Measurements from ENCODE around the gene HBQ1. TPM values are rescaled to one million over a fixed set of nuclear protein-coding genes. Genes with fewer than 3 reads are reported as not detected.
A peak's percentile ranks its signal among the peaks of the same experiment; 100 is the strongest.
"Not testable (repeated sequence)": the region's sequence is repeated elsewhere in the genome, so short reads cannot be mapped to it uniquely, and the experiment has no call there.

The HBQ1 gene
- total and polyA plus RNA-seq, 7 donors: 0.19 TPM; not detected in 6

- WGBS, 2 donors: 81 to 88% methylated on average over 13 of the region's 13 CpGs
- intact Hi-C loops (cut with DNase I): no loop called here
These were observed 17.8 kb upstream of the HBQ1 start for GRCh38 chr16:162271-162991.

GRCh38 chr16:163139-163538, 17.1 kb upstream of the HBQ1 start:
- H3K4me3 ChIP-seq; DNase-seq; H3K9me3 ChIP-seq; H3K27ac ChIP-seq; intact Hi-C loops (cut with DNase I); H3K36me3 ChIP-seq: not testable (repeated sequence)
- Histone ChIP-seq H3K27me3 (peaks cover 32 to 45% (median 36%) of the 10 kb centered on the region in 3 donors), H3K4me1 (peaks cover 0 to 19% (median 17%) of the 10 kb centered on the region in 4 donors)
- 78 to 90% methylated on average over 10 of the region's 10 CpGs for WGBS, 2 donors

More at GRCh38 chr16:162271-162991, 17.8 kb upstream of the HBQ1 start:
- Histone ChIP-seq H3K9me3 (no peaks in the 10 kb centered on the region), H3K27me3 (peaks cover 25 to 45% (median 30%) of the 10 kb centered on the region in 3 donors), H3K4me1 (peaks cover 0 to 19% (median 17%) of the 10 kb centered on the region in 4 donors), H3K27ac (no peak overlapping the region), H3K4me3 (no peak overlapping the region), H3K36me3 (no peaks in the 10 kb centered on the region)
- TF ChIP-seq POLR2A (IDR thresholded peaks at IDR 0.05): no peak
- TF ChIP-seq, protein P1, sequence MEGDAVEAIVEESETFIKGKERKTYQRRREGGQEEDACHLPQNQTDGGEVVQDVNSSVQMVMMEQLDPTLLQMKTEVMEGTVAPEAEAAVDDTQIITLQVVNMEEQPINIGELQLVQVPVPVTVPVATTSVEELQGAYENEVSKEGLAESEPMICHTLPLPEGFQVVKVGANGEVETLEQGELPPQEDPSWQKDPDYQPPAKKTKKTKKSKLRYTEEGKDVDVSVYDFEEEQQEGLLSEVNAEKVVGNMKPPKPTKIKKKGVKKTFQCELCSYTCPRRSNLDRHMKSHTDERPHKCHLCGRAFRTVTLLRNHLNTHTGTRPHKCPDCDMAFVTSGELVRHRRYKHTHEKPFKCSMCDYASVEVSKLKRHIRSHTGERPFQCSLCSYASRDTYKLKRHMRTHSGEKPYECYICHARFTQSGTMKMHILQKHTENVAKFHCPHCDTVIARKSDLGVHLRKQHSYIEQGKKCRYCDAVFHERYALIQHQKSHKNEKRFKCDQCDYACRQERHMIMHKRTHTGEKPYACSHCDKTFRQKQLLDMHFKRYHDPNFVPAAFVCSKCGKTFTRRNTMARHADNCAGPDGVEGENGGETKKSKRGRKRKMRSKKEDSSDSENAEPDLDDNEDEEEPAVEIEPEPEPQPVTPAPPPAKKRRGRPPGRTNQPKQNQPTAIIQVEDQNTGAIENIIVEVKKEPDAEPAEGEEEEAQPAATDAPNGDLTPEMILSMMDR (IDR thresholded peaks at IDR 0.05): no peak
- no peak for TF ChIP-seq POLR2AphosphoS5 (IDR thresholded peaks at IDR 0.05)
- no peak for TF ChIP-seq EP300 (IDR thresholded peaks at IDR 0.05)
- DNase-seq: no peak

- Histone ChIP-seq H3K27me3 (peaks cover 32 to 51% (median 42%) of the 10 kb centered on the region in 3 donors), H3K4me1 (peaks cover 0 to 19% (median 17%) of the 10 kb centered on the region in 4 donors)
- H3K36me3 ChIP-seq; DNase-seq; intact Hi-C loops (cut with DNase I); H3K4me3 ChIP-seq; H3K27ac ChIP-seq; H3K9me3 ChIP-seq: not testable (repeated sequence)
- WGBS, 2 donors: 12 to 45% methylated on average over 2 of the region's 3 CpGs
These were observed 16.6 kb upstream of the HBQ1 start for GRCh38 chr16:163696-164095.

GRCh38 chr16:164134-164823, 16.0 kb upstream of the HBQ1 start:
- intact Hi-C loops (cut with DNase I); H3K4me3 ChIP-seq; DNase-seq; H3K9me3 ChIP-seq; H3K36me3 ChIP-seq; H3K27ac ChIP-seq: not testable (repeated sequence)
- peaks cover 32 to 57% (median 48%) of the 10 kb centered on the region in 3 donors for H3K27me3 ChIP-seq
- 1 to 5% methylated on average over 27 to 30 of the region's 80 CpGs for WGBS, 2 donors
- peaks cover 0 to 19% (median 17%) of the 10 kb centered on the region in 4 donors for H3K4me1 ChIP-seq

GRCh38 chr16:164827-165538, 15.3 kb upstream of the HBQ1 start:
- DNase-seq: no peak
- peak overlapping the region in 1 of 4 donors; percentile 2 for H3K4me3 ChIP-seq
- 3 to 13% methylated on average over 49 to 60 of the region's 77 CpGs for WGBS, 2 donors
- TF ChIP-seq POLR2A (IDR thresholded peaks at IDR 0.05) (no peak), EP300 (IDR thresholded peaks at IDR 0.05) (no peak), POLR2AphosphoS5 (IDR thresholded peaks at IDR 0.05) (no peak)
- TF ChIP-seq, protein P1 (IDR thresholded peaks at IDR 0.05): no peak
- H3K36me3 ChIP-seq: no peaks in the 10 kb centered on the region
- intact Hi-C loops (cut with DNase I): no loop called here
- peaks cover 32 to 61% (median 54%) of the 10 kb centered on the region in 3 donors for H3K27me3 ChIP-seq
- peaks cover 0 to 19% (median 17%) of the 10 kb centered on the region in 4 donors for H3K4me1 ChIP-seq
- no peak overlapping the region for H3K27ac ChIP-seq
- no peaks in the 10 kb centered on the region for H3K9me3 ChIP-seq

All from sigmoid colon (tissue), 7 donors.